LNCAP (cell line): Measurements from ENCODE around the gene EXOSC10.

Experiments
- CTCF ChIP-seq: fragments of 450-650 bp; IDR thresholded peaks from 2 replicates; pipeline ENCODE4 v1.5.1; 2017; ENCODE audit warnings: mild to moderate bottlenecking

The EXOSC10 gene

GRCh38 chr1:11027316-11027715 lies 72.4 kb downstream of the EXOSC10 start:
- no peak for TF ChIP-seq CTCF

GRCh38 chr1:11026903-11027302 lies 72.8 kb downstream of the EXOSC10 start:
- no peak for TF ChIP-seq CTCF

- no peak for TF ChIP-seq CTCF
Observed at GRCh38 chr1:11026052-11026451, 73.6 kb downstream of the EXOSC10 start.

GRCh38 chr1:11025618-11026017 lies 74.1 kb downstream of the EXOSC10 start:
- no peak for TF ChIP-seq CTCF

- no peak for TF ChIP-seq CTCF
Observed at GRCh38 chr1:11024874-11025203, 74.8 kb downstream of the EXOSC10 start.

- TF ChIP-seq CTCF = no peak
Observed at GRCh38 chr1:11024154-11024873, 75.4 kb downstream of the EXOSC10 start.

GRCh38 chr1:11023201-11023600 lies 76.5 kb downstream of the EXOSC10 start:
- TF ChIP-seq CTCF = no peak

- TF ChIP-seq CTCF = no peak
Observed at GRCh38 chr1:11019971-11020370, 79.7 kb downstream of the EXOSC10 start.
